Right lobe of liver (tissue), 4 donors: Measurements from ENCODE around the gene CPNE4.

Source experiments
- POLR2A ChIP-seq: fragments of 450-650 bp; IDR thresholded peaks from one replicate; pipeline ENCODE4 v1.6.1; 2017; ENCODE audit warnings: antibody characterized with exemption, mild to moderate bottlenecking
- TF ChIP-seq, protein P1 (sequence below), 4 donors: fragments of 200-600 bp in 3 of 4; fragments of 450-650 bp in 1 of 4; IDR thresholded peaks; one replicate each; pipeline versions ENCODE4 v1.5.1 to v1.8.0; 2016 to 2022; ENCODE audit warnings: antibody characterized with exemption in 4 of 4, mild to moderate bottlenecking in 2 of 4
- donor health status: DM: no; HTN: no; CAD: no.
- donor health status: DM: no; HTN: no; CAD: no.
- donor health status: DM: no; HTN: yes; CAD: no.

DNA sequence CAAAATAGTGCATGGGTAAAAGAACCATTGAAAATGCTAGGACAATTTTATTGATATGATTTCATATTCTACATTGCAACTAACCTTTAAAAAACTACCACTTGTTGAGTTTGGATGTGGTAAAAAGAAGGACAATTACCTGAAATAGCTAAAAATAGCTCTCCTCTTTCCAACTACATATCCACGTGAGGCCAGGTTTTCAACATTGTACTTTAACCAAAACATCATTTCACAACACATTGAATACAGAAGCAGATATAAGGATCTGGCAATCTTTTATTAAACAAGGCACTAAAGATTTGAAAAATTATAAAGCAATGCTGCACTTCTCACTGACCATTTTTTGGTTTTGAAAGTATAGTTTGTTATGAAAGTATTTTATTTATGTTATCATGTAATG is 504.0 kb downstream of the CPNE4 start:
- TF ChIP-seq, protein P1, sequence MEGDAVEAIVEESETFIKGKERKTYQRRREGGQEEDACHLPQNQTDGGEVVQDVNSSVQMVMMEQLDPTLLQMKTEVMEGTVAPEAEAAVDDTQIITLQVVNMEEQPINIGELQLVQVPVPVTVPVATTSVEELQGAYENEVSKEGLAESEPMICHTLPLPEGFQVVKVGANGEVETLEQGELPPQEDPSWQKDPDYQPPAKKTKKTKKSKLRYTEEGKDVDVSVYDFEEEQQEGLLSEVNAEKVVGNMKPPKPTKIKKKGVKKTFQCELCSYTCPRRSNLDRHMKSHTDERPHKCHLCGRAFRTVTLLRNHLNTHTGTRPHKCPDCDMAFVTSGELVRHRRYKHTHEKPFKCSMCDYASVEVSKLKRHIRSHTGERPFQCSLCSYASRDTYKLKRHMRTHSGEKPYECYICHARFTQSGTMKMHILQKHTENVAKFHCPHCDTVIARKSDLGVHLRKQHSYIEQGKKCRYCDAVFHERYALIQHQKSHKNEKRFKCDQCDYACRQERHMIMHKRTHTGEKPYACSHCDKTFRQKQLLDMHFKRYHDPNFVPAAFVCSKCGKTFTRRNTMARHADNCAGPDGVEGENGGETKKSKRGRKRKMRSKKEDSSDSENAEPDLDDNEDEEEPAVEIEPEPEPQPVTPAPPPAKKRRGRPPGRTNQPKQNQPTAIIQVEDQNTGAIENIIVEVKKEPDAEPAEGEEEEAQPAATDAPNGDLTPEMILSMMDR (IDR thresholded peaks at IDR 0.05) = no peak
- no peak for TF ChIP-seq POLR2A
